Measurements from ENCODE around the gene ERG28.

- TF ChIP-seq EZH2phosphoT487 (IDR thresholded peaks at IDR 0.05; ENCODE audit: insufficient read depth, low read depth) (no peak), EZH2 (IDR thresholded peaks at IDR 0.05; ENCODE audit: insufficient read depth, poor library complexity, severe bottlenecking) (no peak)
These were observed 25.8 kb downstream of the ERG28 start for GRCh38 chr14:75634848-75635247.
